Stimulated activated CD8-positive, alpha-beta memory T cell treated with anti-CD3 and anti-CD28 coated beads, Interleukin-12 subunit alpha, Interleukin-12 subunit beta, amount 100 ng/mL, for 24 hours (primary cell): ENCODE data around the gene MICA.
"Not testable (repeated sequence)": the region's sequence is repeated elsewhere in the genome, so short reads cannot be mapped to it uniquely, and the experiment has no call there.

ENCODE experiments used
- DNase-seq: peaks from one replicate; pipeline ENCODE4 v3.0.0-alpha.2; 2020; ENCODE audit errors: extremely low read depth

MICA gene

DNA sequence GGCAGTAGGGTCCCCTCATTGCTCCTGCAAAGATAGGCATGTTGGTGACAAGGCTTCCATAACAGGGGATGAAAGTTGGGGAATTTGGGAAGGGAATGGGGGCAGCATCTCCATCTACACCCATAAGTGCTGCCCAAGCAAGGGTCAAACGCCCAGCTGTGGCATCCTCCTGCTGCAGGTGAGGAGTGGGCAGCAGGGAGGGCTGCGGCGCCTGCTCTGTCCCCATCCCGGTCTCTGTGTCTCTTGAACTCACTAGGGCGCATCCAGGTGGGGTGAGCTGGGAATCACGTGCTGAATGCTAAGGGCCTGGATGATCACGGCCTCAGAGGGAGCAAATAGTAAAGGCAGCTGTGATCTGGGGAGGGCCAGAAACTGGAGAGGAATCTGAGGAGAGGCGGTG lies 9.1 kb downstream of the MICA start:
- DNase-seq, result no peak

DNA sequence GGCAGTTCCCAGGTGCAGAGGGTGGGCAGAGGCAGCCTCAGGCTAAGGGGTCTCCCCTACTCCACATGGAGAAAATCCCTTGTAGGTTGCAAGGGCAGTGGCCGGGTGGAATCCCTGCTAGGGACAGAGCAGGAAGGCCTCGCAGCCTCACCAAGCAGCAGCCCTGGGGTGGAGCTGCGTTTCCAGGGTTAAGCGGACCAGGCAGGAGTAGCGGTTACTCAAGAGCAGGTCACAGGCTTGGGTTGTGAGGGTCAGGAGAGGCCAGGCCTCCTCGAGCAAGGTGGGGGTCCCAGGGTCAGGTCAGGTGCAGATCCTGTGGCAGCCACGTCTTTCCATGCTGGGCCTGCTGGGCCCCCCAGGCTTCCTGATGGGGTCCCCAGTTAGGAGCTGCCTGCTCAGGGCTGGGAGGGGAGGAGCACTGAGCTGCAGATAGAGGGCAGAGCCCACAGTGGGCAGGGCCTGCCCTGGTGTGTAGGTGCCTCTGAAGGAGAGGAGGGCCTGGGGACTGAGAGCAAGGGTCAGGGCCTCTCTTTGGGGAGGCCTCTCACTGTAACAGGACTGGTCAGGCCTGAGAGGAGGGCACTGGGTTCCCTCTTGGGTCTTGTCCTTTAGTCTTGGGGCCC lies 10.9 kb downstream of the MICA start:
- DNase-seq, result not testable (repeated sequence)

DNA sequence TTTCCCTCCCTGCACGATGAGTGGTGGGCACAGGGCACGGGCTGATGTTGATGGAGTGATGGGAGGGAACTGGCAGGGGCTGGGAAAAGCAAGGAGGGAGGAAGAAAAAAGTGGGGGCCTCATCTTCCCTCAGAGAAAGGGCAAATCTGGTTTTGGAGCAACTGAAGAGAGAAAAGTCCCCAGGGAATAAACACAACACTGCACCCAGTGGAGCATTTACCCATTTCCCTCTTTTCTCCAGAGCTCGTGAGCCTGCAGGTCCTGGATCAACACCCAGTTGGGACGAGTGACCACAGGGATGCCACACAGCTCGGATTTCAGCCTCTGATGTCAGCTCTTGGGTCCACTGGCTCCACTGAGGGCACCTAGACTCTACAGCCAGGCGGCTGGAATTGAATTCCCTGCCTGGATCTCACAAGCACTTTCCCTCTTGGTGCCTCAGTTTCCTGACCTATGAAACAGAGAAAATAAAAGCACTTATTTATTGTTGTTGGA lies 11.4 kb downstream of the MICA start:
- no peak for DNase-seq

DNA sequence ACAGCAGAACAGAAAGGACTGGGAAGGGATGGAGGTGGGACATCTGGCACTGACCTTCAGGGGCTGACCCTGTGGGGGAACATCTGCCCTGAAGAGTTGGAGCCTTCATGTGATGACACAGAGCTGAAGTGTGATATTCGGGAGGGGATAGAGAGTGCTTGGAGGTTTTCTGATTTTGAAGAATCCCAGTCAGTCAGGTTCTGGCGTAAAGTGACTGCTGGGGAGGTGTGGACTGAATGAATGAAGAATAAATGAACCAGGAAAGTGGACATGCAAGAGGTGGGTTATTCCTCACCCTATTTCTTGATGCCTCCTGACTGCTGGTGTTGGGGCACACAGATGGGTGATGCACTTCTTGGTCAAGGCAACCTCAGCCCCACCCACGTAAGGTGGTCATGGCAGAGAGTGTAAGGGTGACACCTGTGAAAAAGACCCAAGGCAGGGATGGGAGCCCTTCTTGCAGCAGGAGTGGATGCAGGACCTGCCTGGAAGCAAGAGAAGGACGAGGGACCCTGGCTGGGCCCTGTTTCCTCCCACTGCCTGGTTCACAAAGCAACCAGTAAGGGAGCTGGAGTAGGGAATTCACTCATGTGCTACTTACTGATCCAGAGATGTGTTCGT lies 13.1 kb downstream of the MICA start:
- no peak for DNase-seq

DNA sequence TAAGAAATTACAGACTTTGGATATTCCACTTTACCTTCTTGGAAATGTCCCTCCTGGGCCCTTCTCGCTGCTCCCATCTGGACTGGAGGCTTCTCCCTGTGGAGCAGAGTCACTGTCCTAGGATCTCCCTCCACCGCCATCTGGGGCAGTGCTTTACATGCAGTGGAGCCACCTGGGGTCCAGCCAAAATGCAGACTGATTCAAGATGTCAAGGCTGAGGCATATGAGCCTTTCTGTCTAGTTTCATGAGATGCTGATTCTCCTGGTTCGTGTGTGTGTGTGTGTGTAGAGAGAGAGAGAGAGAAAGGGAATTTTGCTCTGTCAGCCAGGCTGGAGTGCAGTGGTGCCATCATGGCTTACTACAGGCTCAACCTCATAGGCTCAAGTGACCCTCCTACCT lies 14.9 kb downstream of the MICA start:
- DNase-seq, result no peak

DNA sequence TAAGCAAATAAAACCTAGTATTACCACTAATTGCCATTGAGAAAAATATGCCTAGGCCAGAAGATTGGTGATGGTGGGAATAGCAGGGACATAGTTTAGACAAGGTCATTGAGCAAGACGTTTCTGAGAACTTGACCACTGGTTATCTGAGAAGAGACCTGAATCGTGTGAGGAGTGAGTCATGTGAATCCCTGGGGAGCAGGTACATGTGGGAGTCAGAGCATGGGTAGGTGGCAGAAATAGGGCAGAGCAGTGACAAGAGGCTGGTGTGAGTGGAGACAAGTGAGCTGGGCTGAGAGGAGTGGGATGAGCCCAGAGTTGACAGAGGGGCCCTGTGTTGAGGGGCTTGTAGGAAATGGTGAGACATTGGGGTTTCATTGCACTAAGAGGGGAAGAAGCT lies 16.4 kb downstream of the MICA start:
- no peak for DNase-seq

DNA sequence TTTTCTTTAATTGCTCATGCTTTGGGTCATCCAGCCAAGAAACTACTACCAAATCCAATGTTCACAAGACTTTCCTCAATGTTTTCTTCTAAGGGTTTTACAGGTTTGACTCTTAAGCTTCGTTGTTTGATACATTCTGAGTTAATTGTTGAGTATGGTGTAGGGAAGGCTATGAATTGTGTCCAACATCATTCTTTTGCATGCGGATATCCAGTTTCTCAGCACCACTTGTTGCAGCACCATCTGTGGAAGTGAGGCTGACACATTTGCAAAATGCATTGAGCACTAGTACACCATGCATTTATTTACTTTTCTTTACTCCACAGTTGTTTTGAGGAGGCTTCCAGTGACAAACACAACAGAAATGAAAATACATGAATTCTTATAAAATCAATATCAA lies 17.2 kb downstream of the MICA start:
- no peak for DNase-seq

DNA sequence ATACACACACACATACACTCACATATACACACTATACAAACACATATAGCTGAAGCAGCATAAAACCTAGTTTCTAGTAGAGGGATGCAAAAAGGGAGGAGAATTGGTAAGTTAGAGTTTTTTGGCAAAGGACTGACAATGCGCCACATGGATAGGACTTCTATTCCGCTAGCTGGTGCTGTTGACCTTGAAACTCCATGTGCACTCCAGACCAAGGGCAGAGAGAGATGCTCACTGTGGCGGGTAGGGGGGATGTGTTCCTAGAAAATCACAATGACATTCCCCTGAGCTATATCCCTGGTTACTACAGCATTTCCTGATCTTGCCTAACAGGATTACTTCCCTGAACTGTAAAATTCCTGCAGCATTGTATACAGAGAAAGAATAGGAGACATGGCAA lies 19.2 kb downstream of the MICA start:
- no peak for DNase-seq

DNA sequence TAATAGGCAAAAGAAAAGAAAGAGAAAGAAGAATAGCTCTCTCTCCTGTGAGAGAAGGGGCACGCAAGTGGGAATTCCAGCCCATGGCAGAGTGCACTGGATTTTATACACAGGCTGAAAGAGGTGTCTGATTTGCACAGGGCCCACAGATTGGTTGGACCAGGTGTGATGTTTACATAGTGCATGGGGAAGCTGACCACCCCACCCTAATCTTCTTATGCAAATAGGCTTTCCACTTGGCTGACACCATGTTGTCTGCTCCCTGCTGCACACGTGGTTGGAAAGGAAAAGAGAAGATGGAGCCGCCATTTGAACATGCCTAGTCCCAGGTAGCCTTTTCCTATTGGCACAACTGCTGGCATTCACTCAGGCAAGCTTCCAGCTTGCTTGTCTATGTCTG lies 20.2 kb downstream of the MICA start:
- no peak for DNase-seq

DNA sequence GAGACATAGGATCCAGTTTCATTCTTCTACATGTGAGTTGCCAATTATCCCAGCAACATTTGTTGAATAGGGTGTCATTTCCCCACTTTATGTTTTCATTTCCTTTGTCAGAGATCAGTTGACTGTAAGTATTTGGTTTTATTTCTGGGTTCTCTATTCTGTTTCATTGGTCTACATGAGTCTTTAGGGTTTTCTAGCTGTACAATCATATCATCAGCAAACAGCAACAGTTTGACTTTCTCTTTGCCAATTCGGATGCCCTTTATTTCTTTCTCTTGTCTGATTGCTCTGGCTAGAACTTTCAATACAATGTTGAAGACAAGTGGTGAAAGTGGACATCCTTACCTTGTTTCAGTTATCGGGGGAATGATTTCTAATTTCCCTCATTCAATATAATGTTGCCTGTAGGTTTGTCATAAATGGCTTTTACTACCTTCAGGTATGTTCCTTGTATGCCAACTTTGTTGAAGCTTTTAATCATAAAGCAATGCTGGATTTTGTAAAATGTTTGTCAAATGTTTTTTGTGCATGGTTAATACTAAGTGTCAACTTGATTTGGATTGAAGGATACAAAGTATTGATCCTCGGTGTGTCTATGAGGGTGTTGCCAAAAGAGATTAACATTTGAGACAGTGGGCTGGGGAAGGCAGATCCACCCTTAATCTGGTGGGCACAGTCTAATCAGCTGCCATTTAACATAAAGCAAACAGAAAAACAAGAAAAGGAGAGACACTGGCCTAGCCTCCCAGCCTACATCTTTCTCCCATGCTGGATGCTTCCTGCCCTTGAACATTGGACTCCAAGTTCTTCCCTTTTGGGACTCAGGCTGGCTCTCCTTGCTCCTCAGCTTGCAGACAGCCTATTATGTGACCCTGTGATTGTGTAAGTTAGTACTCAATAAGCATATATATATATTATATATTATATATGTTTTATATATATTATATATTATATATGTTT lies 23.3 kb downstream of the MICA start:
- no peak for DNase-seq

DNA sequence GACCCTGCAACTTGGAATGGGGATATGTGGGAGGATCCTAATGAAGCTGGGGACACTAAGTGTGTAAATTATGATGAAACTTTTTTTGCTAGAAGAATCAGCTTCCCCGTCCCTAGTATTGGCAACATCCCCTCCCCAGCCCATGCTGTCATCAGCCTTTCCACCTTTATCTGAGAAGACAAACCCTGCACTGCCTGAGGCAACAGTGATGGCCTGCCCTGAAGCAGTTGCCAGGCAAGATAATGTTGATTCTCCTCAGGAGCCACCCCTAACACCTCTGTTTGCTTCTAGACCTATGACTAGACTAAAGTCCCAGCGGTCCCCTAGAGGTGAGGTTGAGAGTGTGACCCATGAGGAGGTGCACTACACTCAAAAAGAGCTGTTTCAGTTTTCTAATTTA lies 27.1 kb downstream of the MICA start:
- DNase-seq, result no peak

DNA sequence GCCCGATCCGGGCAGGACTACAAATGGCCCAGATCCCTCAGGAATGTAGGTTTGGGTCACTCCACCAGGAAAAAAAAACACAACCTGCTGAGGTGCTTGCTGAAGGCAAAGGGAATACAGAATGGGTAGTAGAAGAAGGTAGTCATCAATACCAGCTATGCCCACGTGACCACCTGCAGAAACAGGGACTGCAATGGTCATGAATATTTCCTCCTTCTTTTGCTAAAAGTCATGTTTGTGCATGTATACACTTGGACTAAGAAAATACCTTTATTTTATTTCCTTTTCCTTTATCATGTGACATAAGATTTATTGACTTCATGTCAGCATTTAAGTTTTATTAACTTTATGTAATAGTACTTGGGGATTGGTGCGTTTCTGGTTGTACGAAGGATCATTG lies 31.7 kb downstream of the MICA start:
- DNase-seq, result not testable (repeated sequence)

DNA sequence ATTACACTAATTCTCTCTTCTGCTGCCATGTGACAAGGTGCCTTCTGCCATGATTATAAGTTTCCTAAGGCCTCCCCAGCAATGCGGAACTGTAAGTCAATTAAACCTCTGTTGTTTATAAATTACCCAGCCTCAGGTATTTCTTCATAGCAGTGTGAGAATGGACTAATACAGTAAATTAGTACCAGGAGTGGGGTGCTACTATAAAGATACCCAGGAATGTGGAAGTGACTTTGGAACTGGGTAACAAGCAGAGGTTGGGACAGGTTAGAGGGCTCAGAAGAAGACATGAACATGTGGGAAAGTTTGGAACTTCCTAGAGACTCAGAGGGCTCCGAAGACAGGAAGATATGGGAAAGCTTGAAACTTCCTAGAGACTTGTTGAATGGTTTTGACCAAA lies 34.8 kb downstream of the MICA start:
- DNase-seq, result no peak

DNA sequence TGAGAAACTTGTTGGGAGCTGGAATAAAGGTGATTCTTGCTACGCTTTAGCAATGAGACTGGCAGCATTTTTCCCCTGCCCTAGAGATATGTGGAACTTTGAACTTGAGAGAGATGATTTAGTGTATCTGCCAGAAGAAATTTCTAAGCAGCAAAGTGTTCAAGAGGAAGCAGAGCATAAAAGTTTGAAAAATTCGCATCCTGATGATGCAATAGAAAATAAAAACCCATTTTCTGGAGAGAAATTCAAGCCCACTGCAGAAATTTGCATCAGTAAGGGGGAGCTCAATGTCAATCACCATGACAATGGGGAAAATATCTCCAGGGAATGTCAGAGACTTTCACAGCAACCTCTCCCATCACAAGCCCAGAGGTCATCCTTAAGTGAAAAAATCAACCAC lies 35.3 kb downstream of the MICA start:
- DNase-seq, result no peak

DNA sequence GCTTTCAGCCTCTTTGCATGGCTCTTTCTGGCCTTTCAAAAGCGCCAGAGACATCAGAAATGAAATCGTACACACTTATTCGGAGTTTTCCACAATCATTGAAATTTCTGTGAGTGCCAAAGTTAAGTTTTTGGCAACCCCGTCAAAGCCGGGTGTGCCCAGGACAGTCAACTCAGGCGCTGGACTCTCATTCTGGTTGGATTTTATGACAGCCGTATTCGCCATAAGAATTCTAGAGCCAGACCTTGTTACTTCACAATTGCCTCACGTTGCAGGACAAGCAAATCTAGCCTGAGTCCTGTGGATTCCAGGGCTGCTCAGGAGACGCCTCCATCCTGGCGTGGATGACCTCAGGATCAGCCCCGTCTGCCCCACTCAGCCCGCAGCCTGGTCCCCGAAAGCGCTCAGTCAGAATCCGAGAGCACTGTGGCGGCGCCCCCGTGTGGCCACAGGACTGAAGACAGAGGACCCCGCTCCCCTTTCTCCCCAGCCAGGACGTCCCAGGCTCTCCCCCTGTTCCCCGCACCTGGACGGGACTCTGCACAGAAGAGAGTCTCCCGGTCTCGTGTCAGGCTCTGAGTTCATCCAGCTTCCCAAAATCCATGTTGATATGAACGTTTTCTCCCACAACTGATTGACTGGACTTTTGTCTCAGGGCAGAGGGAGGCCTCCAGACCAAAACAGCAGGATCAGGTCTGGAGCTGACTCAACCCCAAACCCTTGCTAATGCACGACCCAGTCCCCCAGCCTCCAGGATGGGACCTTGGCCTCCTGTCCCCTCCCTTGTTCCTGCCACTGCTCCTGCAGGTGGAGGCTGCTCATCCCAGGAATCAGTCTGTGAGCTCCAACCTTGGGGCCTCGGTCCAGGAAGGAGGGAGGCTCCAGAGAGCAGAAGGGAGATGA lies 38.2 kb downstream of the MICA start:
- peak; percentile 66 for DNase-seq

DNA sequence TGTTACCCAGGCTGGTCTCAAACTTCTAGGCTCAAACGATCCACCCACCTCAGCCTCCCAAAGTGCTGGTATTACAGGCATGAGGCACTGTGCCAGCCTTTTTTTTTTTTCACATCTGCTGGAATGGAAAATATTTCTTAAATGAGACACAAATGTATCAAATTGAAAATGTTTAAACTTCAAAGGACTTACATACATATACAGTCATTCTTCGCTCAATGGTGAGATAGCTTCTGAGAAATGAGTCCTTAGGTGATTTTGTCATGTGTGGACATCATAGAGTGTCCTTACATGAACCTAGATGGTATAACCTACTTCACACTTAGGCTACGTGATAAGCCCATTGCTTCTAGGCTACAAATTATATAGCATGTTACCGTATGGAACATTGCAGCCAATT lies 43.1 kb downstream of the MICA start:
- no peak for DNase-seq

DNA sequence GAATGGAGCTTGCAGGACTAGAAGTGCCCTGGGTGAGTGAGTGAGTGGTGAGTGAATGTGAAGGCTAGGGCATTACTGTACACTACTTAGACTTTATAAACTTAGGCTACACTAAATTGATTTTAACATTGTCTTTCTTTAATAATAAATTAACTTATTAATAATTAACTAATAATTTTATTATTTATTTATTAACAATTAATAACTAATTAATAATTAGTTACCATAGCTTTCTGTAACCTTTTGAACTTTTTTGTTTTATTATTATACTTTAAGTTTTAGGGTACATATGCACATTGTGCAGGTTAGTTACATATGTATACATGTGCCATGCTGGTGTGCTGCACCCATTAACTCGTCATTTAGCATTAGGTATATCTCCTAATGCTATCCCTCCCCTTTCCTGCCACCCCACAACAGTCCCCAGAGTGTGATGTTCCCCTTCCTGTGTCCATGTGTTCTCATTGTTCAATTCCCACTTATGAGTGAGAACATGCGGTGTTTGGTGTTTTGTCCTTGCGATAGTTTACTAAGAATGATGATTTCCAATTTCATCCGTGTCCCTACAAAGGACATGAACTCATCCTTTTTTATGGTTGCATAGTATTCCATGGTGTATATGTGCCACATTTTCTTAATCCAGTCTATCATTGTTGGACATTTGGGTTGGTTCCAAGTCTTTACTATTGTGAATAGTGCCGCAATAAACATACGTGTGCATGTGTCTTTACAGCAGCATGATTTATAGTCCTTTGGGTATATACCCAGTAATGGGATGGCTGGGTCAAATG lies 43.8 kb downstream of the MICA start:
- not testable (repeated sequence) for DNase-seq

DNA sequence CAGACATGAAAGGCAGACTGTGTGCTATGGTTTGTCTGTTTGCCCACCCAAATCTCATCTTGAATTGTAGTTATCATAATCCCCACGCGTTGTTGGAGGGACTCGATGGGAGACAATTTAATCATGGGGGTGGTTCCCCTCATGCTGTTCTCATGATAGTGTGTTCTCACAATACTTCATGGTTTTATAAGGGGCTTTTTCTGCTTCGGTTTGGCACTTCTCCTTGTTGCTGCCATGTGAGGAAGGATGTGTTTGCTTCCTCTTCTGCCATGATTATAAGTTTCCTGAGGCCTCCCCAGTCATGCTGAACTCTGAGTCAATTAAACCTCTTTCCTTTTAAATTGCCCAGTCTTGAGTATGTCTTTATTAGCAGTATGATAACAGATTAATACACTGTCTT lies 47.4 kb downstream of the MICA start:
- no peak for DNase-seq

DNA sequence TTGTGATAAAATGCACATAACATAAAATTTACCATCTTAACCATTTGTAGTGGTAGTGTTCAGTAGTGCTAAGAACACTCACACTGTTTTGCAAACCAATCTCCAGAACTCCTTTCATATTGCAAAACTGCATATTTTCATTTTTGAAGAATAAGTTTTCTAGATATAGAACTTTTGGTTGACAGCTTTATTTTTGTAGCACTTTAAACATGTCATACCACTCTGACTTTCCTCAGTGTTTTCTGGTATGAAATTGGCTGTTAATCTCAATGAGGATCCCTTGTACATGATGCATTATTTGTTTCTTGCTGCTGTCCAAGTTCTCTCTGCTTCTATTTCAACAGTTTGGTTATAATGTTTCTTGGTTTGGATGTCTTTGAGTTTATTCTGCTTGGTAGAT lies 49.5 kb downstream of the MICA start:
- no peak for DNase-seq

DNA sequence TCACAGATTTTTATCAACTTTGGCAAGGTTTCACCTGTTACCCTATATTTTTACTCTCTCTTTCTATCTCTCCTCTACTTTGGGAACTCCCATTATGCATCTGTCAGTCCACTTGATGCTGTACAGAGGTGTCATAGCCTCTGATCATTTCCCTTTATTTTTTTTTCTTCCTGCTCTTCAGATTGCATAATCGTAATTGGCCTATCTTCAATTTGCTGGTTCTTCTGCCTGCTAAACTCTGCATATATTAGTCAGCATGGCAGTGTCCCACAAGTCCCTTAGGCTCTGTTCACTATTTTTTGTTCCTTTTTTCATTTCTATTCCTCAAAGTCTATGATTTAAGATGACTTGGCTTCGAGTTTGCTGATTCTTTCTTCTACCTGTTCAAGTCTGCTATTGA lies 49.9 kb downstream of the MICA start:
- DNase-seq, result no peak

DNA sequence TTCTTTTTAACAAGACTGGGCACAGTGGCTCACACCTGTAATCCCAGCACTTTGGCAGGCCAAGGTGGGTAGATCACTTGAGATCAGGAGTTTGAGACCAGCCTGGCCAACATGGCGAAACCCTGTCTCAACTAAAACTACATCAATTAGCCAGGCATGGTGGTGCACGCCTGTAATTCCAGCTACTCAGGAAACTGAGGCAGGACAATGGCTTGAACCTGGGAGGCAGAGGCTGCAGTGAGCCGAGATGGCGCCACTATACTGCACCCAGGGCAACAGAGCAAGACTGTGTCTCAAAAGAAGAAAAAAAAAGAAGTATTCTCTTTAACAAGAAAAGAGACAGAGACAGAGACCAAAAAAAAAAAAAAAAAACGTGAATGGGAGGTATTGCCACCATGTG lies 56.5 kb downstream of the MICA start:
- not testable (repeated sequence) for DNase-seq
